OCI-LY3 (cell line): Measurements from ENCODE around the gene ASH1L.

Source experiments
- EZH2phosphoT487 ChIP-seq: fragments of 200-600 bp; shearing (Covaris generic); IDR thresholded peaks from 2 replicates; pipeline ENCODE4 v1.6.1; 2018; ENCODE audit warnings: antibody characterized with exemption, mixed run types, low read depth
- TF ChIP-seq, protein P1 (sequence below): fragments of 200-600, 300-600 bp; sonication (generic); IDR thresholded peaks from 2 replicates; pipeline ENCODE4 v1.5.1; 2014; ENCODE audit warnings: antibody characterized with exemption, low read length, low read depth

DNA sequence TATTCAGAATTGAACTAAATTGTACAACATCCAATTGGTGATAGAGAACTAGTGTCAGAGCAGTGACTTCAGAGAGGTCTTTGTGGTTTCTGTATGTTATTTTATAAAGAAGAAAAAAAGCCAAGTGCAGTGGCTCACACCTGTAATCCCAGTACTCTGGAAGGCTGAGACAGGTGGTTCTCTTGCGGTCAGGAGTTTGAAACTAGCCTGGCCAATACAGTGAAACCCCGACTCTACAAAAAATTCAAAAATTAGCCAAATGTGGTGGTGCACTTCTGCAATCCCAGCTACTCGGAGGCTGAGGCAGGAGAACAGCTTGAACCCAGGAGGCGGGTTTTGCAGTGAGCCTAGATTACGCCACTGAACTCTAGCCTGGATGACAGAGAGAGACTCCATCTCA lies 90.7 kb downstream of the ASH1L start:
- TF ChIP-seq, protein P1, sequence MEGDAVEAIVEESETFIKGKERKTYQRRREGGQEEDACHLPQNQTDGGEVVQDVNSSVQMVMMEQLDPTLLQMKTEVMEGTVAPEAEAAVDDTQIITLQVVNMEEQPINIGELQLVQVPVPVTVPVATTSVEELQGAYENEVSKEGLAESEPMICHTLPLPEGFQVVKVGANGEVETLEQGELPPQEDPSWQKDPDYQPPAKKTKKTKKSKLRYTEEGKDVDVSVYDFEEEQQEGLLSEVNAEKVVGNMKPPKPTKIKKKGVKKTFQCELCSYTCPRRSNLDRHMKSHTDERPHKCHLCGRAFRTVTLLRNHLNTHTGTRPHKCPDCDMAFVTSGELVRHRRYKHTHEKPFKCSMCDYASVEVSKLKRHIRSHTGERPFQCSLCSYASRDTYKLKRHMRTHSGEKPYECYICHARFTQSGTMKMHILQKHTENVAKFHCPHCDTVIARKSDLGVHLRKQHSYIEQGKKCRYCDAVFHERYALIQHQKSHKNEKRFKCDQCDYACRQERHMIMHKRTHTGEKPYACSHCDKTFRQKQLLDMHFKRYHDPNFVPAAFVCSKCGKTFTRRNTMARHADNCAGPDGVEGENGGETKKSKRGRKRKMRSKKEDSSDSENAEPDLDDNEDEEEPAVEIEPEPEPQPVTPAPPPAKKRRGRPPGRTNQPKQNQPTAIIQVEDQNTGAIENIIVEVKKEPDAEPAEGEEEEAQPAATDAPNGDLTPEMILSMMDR = no peak
- no peak for TF ChIP-seq EZH2phosphoT487
